Activated naive CD4-positive, alpha-beta T cell treated with Interleukin-2 at 50 U/mL for 16 hours (primary cell): ENCODE results near the gene MCL1.
"Not testable (repeated sequence)": the region's sequence is repeated elsewhere in the genome, so short reads cannot be mapped to it uniquely, and the experiment has no call there.

ENCODE experiments used
- DNase-seq: peaks from one replicate; pipeline ENCODE4 v3.0.0-alpha.2; 2020

Gene MCL1

GRCh38 chr1:150567717-150568593 lies 11.5 kb downstream of the MCL1 start:
- DNase-seq = peak; percentile 53

- DNase-seq = peak; percentile 70
Observed at GRCh38 chr1:150567341-150567716, 12.1 kb downstream of the MCL1 start.

GRCh38 chr1:150566589-150567340 lies 12.6 kb downstream of the MCL1 start:
- no peak for DNase-seq

- not testable (repeated sequence) for DNase-seq
Observed at GRCh38 chr1:150565240-150565991, 14.0 kb downstream of the MCL1 start.

GRCh38 chr1:150564051-150564991 lies 15.1 kb downstream of the MCL1 start:
- no peak for DNase-seq

GRCh38 chr1:150563340-150564038 lies 15.9 kb downstream of the MCL1 start:
- DNase-seq = peak; percentile 40

GRCh38 chr1:150562446-150563339 lies 16.7 kb downstream of the MCL1 start:
- peak; percentile 71 for DNase-seq

- peak; percentile 90 for DNase-seq
Observed at GRCh38 chr1:150561974-150562445, 17.4 kb downstream of the MCL1 start.

GRCh38 chr1:150561254-150561973 lies 18.0 kb downstream of the MCL1 start:
- peak; percentile 64 for DNase-seq

GRCh38 chr1:150560576-150561253 lies 18.7 kb downstream of the MCL1 start:
- DNase-seq = peak; percentile 87

- DNase-seq = peak; percentile 75
Observed at GRCh38 chr1:150560011-150560438, 19.4 kb downstream of the MCL1 start.

GRCh38 chr1:150559656-150560010 lies 19.8 kb downstream of the MCL1 start:
- no peak for DNase-seq

- no peak for DNase-seq
Observed at GRCh38 chr1:150558761-150559655, 20.4 kb downstream of the MCL1 start.

GRCh38 chr1:150558303-150558704 lies 21.1 kb downstream of the MCL1 start:
- no peak for DNase-seq

- no peak for DNase-seq
Observed at GRCh38 chr1:150557813-150558212, 21.6 kb downstream of the MCL1 start.

GRCh38 chr1:150557065-150557600 lies 22.3 kb downstream of the MCL1 start:
- no peak for DNase-seq
